Measurements from ENCODE around the gene MLST8.

MLST8 gene

DNA sequence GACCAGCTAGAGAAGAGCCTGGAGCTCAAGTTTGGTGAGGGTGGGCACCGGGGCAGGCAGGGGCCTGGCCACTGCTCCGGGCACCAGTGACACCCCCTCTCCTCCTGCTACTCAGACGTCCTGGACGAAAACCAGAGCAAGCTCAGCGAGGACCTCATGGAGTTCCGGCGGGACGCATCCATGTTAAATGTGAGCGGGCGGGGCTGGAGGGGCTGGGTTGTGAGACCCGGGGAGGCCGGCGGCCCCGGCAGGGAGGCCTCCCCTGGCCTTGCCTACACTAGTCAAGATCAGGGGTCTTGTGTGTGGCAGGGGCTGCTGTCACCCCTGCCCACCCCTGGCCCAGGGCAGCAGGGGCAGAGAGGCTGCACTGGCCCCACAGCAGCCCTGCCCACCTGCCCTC is 31.9 kb upstream of the MLST8 start:
- no peak for DNase-seq (ENCODE audit: low spot score)

DNA sequence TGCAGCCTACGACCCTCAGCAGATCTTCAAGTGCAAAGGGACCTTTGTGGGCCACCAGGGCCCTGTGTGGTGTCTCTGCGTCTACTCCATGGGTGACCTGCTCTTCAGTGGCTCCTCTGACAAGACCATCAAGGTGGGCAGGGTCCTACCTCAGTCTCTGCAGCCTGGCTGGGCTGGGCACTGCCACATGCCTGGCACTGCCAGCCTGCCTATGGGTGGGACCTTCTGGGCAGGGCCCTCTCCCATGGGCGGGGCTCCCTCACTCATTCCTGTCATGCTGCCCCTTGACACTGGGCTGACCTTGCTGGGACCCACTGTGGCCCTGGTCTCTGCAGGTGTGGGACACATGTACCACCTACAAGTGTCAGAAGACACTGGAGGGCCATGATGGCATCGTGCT is 31.3 kb upstream of the MLST8 start:
- no peak for DNase-seq (ENCODE audit: low spot score)

DNA sequence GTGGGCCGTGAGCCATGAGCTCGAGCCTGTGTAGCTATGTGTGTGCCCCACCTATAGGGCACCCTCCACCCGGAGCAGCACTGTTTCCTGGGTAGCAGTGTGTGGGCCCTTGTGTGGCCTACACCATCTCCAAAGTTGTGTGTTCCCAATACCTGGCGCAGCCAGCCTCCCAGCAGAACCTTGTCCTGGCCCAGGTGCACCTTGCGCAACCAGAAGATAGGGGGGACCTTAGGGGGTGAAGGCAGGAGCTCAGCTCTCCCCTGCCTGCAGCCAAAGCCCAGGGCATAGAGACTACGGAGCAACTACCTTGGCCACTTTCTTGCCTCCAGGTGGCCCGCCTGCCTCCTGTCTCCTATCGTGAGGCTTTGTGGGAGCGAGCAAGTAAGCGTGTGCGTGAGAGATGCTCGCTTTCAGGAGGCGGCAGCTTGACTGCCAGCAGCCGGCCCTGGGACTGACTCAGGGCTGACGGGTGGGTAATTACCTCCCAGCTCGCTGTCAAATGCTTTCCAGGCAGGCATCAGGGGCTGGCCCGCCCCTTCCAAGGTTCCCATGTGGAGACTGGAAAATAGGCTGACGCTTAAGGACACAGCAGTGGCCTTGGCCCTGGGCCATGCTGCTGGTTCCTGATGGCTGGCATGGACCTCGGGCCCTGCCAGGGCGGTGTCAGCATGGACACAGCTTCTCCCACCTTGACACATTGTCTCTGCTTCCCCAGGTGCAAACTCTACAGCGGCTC is 30.7 kb upstream of the MLST8 start:
- DNase-seq (ENCODE audit: low spot score), result peak; percentile 59

DNA sequence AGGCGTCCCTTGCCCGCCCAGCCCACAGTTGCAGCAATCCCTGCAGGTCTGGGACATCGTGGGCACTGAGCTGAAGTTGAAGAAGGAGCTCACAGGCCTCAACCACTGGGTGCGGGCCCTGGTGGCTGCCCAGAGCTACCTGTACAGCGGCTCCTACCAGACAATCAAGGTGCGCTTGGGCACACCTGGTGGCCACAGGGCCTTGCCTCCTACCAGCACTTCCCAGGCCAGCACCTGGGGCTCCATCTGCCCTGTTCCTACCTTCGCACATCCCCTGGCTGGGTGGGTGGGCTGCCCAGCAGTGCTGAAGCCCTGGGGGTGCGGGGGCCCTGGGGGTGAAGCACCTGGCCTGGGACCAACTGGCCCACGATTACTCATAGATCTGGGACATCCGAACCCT is 29.8 kb upstream of the MLST8 start:
- DNase-seq (ENCODE audit: low spot score), result no peak

DNA sequence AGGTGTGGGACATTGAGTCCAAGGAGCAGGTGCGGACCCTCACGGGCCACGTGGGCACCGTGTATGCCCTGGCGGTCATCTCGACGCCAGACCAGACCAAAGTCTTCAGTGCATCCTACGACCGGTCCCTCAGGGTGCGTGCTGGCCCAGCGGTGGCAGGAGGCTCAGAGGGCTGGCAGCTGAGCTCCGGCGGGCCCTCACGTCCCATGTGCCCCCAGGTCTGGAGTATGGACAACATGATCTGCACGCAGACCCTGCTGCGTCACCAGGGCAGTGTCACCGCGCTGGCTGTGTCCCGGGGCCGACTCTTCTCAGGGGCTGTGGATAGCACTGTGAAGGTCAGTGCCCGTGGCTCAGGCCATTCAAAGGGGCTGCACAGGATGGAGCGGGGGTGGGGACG is 29.2 kb upstream of the MLST8 start:
- no peak for DNase-seq (ENCODE audit: low spot score)

DNA sequence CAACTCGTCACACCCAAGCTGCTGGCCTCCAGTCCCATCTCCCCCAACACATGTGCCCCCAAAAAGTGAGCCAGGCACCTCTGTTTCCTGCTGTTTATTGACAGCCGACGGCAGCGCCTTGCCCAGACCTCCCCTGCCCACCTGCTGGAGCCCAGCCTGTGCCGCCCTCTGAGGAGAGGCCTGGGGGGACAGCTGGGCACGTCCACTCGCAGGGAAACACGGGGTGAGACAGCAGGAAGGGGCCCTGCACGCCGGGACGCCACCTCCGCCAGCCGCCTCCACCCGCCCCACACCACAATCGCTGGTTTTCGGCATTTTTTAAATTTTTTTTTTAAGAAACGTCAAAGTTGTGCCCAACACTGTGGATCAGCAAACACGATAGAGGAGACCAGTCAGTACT is 28.2 kb upstream of the MLST8 start:
- DNase-seq (ENCODE audit: low spot score), result no peak

DNA sequence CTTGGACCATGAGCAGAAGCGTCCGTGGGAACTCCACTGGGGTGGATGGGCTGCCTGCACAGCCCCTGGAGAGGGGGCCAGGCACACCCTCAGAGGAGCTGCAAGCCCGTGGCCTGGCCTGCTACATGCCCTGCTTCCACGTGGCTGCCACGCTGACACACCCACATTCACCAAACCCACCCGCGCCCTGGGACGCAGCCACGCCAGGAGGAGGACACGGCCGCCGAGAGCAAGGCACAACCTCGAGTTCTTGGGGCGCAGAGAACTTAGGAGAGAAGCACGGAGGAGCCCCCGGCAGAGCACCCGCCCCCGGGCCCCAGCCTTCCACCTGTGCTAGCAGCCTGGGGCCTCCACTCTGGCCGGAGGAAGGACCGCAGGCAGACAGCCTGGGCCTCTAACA is 27.7 kb upstream of the MLST8 start:
- no peak for DNase-seq (ENCODE audit: low spot score)

DNA sequence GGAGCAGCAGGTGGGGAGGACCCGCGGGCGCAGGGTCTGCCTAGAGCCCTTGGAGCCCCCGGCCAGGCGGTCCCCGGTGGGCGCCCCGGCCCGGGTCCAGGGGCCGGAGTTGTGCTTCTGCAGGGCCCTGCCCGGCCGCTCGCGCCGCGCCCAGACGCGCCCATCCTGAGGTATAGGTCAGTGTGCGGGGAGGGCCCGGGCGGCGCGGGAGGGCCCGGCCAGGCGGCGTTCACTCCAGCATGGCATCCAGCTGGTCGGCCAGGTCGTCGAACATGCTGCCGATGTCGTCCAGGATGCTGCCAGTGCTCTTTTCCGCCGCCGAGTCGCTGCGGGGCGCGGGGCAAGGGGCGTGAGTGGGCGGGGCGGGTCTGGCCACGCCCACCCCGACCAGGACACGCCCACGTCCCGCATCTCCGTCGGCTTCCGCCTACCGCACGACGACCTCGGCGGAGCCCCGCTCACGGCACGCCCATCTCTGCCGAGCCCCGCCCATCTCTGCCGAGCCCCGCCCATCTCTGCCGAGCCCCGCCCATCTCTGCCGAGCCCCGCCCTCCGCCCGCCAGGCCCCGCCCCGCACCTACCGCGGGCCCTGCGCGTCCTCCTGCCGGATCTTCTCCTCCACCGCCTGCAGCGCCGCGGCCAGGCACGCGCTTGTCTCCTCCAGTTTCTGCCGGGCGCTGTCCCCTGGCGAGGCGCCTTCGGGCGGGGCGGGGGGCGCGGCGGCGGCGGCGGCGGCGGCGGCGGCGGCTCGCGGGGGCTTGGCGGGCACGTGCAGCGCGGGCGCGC is 26.7 kb upstream of the MLST8 start:
- DNase-seq (ENCODE audit: low spot score), result no peak

DNA sequence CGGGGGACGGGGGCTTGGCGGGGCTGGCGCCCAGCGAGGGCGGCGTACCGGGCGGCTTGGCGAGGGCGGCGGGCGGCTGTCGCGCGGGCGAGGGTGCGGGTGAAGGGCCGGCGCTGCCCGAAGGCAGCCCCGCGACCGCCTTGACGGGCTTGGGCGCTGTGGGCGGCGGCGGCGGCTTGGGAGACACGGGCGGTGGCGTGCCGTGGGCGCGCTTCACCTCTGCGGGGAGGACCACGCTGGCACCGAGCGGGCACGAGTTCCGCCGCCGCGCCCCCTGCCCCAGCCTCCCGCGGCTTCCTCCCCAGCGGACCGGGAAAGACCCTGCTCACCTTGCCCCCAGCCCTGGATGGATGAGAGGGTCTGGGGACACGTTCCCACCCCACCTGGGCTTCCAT is 26.1 kb upstream of the MLST8 start:
- no peak for DNase-seq (ENCODE audit: low spot score)

DNA sequence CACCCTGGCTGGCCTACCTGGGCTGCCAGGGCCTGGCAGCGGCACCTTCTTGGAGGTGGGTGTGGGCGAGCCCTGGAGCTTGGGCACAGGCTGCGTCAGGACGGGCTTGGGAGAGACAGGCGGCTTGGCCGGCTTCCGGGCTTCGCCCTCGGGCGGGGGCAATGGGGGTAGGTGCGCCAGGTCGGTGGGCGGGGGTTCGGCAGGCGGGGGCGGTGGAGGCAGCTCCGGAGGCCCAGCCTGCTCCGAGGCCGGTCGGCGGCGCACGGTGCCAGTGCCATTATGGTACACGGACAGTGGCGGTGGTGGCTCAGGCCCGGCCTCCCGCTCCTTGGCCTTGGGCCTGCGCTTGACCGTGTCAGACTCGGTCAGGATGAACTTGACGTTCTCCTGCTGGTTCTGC is 25.7 kb upstream of the MLST8 start:
- no peak for DNase-seq (ENCODE audit: low spot score)

DNA sequence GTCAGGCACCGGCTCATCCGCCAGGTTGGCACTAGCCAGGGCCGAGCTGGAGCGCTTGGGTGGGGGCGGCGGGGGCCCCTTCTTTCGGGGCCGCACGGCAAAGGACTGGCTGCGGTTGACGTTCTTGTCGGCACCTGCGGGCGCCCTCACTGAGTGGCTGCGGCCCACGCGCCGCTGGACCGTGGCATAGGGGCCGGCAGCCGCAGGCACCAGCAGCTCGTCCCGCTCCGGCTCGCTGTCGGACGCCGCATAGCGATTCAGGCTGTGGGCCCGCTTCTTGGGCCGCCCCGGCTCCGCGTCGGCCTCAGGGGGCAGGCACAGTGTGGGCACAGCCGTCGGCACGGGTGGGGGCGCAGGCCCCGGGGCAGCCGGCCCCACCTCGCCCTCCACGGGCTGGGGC is 24.8 kb upstream of the MLST8 start:
- DNase-seq (ENCODE audit: low spot score), result no peak

DNA sequence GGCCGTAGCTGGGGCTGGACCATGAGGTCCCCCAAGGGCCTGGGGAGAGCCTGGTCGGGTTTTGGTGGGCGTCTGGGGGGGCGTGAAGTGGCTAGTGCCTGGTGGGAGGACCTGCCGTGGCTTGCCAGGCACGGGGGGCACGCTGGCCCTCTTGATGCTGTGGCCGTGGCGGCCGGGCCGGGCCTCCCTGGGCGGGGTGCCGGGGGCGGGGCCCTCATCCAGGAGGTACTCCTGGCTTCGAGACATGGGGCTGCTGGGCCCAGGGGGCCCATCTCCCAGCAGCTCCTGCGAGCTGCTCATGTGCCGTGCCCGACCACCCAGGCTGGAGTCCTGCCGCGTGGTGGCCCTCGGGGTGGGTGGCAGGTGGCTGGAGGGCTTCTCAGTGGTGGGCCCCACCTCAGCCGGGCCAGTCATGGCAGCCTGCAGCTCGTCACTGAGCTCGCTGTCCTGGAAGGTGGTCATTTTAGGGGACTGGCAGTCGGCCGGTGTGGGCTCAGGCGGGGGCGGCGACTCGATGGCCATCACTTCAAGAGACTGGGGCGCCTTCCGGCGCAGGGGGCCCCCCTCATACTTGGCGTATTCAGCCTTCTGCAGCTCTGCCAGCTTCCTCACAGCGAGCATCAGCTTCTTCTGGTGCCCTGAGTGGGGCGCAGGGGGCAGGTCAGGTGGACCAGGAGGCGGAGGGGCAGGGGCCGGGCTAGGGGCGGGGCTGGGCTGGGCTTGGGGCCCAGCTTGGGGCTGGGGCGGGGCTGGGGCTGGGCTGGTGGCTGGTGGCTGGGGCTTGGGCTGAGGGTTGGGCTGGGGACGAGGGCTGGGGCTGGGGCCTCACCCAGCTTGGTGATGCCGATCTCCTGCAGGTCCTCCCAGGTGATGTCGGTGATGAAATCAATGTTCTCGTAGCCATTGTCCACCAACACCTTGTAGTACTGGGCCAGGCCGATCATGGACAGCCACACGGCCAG is 24.0 kb upstream of the MLST8 start:
- DNase-seq (ENCODE audit: low spot score), result no peak

DNA sequence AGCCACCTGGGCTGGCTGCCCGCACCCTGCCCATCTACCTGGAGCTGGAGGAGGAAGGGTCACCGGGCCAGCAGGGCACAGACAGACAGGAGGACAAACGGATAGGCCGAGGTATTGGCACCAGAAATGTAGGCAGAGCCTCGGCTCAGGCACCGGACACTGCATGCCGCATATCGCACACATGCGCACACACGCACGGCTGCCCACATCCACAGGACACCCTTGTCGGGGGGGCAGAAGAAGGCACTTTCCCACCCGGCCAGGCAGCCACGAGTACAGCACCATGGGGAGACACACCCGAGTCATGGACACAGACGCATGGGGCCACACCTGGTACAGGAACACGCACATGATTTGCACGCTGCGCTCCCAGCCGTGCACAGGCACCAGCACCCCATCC is 23.3 kb upstream of the MLST8 start:
- no peak for DNase-seq (ENCODE audit: low spot score)

DNA sequence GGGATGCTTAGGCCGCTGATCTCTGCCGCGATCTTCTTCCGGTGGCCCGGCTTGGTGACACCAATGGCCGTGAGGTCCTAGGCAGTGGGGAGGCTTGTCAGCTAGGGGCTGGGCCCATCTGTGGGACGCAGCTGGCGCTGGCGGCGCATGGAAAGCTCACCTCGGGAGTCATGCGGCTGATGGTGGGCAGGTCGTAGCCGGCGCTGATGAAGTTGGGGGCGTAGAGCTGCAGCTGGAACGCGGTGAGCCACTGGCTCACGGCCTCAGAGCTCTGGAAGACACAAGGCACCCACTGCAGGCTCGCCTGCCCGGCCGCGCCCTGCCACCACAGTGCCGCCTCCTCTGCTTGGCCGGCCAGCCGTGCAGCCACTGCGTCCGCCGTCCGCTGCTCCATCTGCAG is 21.6 kb upstream of the MLST8 start:
- DNase-seq (ENCODE audit: low spot score), result no peak

DNA sequence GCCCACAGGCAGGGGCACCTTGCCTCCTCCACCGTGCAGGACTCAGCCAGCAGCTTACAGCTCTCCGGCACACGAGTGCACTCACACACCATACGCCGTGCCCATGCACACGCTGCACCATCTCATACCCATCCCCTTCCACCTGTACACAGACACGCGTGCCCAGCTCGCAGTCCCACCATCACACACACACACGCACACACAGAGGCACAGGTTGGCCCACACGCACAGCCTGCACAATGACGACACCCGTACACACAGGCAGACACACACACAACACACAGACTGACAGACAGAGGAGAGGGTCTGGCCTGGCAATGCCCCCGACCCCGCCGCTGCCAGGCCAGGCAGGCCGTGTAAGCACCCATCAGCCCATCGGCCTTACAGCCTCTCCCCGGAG is 20.9 kb upstream of the MLST8 start:
- DNase-seq (ENCODE audit: low spot score), result no peak

DNA sequence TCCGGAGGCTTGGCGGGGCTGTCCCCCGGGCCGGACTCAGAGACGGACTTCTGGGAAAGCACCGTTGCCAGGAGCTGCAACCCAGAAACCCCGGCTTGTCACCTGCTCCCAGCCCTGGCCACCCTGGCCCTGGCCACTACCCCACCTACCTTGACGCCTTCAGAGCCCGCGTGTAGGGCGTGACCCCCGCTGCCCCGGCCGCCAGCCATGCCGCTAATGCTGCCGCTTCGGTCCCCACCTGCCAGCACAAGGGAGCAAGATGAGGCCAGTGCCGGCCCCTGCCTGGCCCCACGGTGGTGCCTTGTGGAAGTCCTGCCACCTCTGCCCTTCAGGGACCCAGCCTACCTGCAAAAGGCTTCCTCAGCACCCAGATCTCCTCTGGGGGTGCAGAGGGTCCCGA is 20.3 kb upstream of the MLST8 start:
- no peak for DNase-seq (ENCODE audit: low spot score)

DNA sequence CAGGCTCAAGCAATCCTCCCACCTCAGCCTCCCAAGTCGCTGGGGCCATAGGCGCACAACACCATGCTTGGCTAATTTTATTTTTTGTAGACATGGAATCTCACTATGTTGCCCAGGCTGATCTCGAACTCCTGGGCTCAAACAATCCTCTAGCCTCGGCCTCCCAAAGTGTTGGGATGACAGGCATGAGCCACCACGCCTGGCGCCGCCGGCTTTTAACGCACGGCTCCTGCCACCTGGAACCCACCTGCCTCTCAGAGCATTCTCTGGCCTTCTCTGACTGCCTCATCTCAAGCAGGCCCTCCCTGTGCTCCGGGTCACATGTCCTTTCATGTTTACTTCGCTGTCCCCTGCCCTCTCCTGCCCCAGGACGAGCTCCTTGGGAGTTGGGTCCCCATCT is 19.2 kb upstream of the MLST8 start:
- DNase-seq (ENCODE audit: low spot score), result no peak

DNA sequence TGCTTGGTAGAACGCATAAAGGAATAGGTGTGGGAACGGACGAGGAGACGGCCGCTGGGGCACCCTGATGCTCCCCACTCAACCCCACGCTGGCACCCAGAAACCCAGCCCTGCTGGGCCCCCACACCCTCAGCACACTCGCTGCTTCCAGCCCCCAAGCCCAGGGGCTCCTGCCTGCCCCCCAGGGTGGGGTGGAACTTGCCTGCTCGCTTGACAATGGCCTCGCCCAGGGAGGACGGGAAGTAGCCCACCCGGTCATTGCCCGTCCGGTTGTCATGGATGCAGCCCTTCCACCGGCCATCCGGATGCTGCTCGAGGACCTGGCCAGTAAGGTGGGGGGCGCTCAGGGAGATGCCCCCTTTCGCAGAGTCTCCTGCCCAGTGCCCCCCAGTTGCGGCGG is 18.7 kb upstream of the MLST8 start:
- no peak for DNase-seq (ENCODE audit: low spot score)

DNA sequence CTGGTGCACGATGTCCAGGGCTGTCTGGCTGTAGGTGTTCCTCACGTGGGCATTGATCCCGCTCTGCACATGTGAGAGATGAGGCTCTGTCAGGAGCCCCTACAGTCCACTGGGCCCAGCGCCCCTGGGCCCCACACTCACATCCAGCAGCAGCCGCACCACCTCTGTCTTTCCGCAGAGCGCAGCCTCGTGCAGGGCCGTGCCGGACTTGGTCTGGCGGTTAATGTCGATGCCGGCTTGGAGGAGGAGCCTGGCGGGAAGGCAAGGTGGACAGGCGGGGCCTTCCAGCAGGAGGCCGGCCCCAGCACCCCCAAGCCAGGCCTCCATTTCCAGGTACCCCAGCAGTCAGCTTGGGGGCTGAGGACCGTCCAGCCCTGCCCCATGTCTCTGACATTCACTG is 18.0 kb upstream of the MLST8 start:
- no peak for DNase-seq (ENCODE audit: low spot score)

DNA sequence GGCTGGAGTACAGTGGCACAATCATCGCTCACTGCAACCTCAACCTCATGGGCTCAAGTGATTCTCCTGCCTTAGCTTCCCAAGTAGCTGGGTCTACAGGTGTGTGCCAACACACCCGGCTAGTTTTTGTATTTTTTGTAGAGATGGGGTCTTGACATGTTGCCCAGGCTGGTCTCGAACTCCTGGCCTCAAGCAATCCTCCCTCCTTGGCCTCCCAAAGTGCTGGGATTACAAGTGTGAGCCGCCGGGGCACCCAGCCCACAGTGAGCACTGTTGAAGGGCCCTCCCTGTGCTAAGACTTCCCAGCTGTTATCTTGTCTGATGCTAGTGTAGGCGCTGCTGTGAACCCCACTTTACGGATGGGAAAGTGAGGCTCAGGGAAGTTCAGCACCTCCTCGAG is 16.9 kb upstream of the MLST8 start:
- no peak for DNase-seq (ENCODE audit: low spot score)

DNA sequence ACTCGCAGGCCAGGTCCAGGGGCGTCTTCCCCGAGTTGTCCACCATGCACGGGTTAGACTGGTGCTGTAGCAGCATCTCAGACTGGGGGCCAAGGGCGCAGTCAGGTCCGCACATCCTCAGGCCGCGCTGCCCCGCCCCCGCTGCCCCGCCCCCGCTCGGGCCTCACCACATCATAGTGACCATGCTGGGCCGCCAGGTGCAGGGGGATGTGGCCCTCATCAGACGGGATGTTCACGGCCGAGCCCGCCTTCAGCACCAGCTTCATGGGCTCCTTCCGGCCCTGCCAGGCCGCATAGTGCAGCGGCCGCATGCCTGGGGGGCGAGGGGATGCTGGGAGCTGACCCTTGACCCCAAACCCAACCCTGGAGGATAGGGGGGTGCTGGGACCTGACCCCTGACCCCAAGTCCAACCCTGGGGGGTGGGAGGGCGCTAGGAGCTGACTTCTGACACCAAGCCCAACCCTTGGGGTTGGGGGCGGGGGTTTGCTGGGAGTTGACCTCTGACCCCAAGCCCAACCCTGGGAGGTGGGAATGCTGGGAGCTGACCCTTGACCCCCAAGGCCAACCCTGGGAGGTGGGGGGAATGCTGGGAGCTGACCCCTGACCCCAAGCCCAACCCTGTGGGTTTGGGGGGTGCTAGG is 15.9 kb upstream of the MLST8 start:
- no peak for DNase-seq (ENCODE audit: low spot score)

DNA sequence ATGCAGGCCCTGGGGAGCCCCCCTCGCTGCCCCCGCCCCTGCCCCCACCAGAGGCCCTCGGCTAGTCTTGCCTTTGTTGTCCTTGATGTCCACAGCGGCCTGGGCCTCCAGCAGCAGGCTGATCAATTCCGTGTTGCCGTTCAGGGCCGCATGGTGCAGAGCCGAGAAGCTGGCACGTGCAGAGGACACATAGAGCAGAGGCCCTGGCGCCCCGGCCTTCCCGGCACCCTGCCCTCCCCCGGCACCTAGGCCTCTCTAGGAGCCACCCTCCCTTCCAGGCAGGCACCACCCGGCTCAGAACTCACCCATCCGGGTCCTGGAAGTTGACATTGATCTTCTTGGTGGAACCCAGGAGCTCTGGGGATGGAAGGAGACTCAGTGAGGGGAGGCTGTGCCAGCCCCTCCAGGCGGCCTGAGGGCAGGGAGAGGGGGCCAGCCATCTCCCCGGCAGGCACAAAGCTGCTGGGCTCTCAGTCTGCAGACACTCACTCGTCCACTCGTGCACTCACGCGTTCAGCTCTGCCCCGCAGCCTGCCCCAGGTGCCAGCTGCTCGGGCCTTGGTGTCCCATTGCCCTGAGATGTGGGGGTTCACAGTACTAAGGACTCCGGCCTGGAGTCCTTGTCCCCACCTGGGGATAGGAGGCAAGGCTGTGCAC is 15.1 kb upstream of the MLST8 start:
- DNase-seq (ENCODE audit: low spot score), result no peak

All from putamen (tissue), 1 donor.